Body of pancreas (tissue), 4 donors: ENCODE results near the gene IRF7.

ENCODE experiments used
- POLR2A ChIP-seq, 3 donors: fragments of 450-650 bp; IDR thresholded peaks; one replicate each; pipeline ENCODE4 v1.6.1; 2016; ENCODE audit warnings: antibody characterized with exemption in 3 of 3, mild to moderate bottlenecking in 2 of 3
- TF ChIP-seq, protein P1 (sequence below), 7 experiments: fragments of 450-650 bp in 4 of 7; fragments of 200-600 bp in 3 of 7; sonication (generic) in 3 of 7; IDR thresholded peaks; one replicate each; pipeline ENCODE4 v1.5.1; 2016 to 2019; ENCODE audit warnings: antibody characterized with exemption in 7 of 7

DNA sequence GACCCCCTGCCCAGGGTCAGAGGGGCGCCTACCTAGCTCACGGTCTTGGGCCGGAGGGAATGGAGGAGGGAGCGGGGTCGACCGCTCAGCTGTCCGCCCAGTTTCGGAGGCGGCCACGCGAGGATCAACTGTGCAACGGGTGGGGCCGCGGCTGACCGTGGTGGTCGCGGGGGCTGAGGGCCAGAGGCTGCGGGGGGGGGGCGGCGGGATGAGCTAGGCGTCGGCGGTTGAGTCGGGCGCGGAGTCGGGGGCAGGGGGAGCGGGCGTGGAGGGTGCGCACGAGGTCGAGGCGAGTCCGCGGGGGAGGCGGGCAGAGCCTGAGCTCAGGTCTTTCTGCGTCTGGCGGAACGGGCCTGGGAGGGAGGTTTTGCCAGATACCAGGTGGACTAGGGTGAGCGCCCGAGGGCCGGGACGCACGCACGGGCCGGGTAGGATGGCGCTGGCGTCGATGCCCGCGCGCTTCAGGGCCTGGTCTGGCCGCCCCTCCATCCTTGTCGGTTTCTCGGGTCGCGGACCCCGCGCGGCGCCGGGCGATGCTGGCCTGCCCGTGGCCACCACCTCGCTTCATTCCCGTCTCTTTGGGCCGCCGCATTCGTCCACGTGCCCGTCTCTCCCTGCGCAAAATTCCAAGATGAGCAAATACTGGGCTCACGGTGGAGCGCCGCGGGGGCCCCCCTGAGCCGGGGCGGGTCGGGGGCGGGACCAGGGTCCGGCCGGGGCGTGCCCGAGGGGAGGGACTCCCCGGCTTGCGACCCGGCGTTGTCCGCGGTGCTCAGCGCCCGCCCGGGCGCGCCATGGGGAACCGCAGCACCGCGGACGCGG lies 21.0 kb upstream of the IRF7 start, which contains the start of gene DRD4:
- no peak for TF ChIP-seq POLR2A (IDR thresholded peaks at IDR 0.05)
- TF ChIP-seq, protein P1, sequence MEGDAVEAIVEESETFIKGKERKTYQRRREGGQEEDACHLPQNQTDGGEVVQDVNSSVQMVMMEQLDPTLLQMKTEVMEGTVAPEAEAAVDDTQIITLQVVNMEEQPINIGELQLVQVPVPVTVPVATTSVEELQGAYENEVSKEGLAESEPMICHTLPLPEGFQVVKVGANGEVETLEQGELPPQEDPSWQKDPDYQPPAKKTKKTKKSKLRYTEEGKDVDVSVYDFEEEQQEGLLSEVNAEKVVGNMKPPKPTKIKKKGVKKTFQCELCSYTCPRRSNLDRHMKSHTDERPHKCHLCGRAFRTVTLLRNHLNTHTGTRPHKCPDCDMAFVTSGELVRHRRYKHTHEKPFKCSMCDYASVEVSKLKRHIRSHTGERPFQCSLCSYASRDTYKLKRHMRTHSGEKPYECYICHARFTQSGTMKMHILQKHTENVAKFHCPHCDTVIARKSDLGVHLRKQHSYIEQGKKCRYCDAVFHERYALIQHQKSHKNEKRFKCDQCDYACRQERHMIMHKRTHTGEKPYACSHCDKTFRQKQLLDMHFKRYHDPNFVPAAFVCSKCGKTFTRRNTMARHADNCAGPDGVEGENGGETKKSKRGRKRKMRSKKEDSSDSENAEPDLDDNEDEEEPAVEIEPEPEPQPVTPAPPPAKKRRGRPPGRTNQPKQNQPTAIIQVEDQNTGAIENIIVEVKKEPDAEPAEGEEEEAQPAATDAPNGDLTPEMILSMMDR (IDR thresholded peaks at IDR 0.05), result no peak
